AG04449 (cell line): ENCODE data around the gene GJB1.
"Not testable (repeated sequence)": the region's sequence is repeated elsewhere in the genome, so short reads cannot be mapped to it uniquely, and the experiment has no call there.

Experiments used
- CTCF ChIA-PET: fragments of 350-600 bp; formaldehyde crosslinking; extraction: SDS; loops from one replicate; lab custom pipeline; 2021; ENCODE audit warnings: antibody characterized with exemption; lab: Yijun Ruan, JAX
- POLR2A ChIA-PET: fragments of 400-600, 350-600 bp; formaldehyde crosslinking; extraction: SDS; loops from one replicate; lab custom pipeline; 2020; ENCODE audit warnings: antibody characterized with exemption, inconsistent platforms; lab: Yijun Ruan, JAX
- DNase-seq: peaks from one replicate; pipeline ENCODE4 v3.0.0-alpha.2; 2010; ENCODE audit warnings: low read depth, low spot score
- H3K4me3 ChIP-seq: 2 replicates; pipeline ENCODE4 v1.5.1; 2011; ENCODE audit warnings: low read depth, mild to moderate bottlenecking, control low read depth, low read length
- TF ChIP-seq, protein P1 (sequence below): IDR thresholded peaks from one replicate; pipeline ENCODE4 v1.5.1; 2011; ENCODE audit warnings: mild to moderate bottlenecking, moderate library complexity, low read length, control low read depth, inconsistent platforms; ENCODE audit not compliant: insufficient read depth; ENCODE audit errors: missing control alignments

GJB1 gene

DNA sequence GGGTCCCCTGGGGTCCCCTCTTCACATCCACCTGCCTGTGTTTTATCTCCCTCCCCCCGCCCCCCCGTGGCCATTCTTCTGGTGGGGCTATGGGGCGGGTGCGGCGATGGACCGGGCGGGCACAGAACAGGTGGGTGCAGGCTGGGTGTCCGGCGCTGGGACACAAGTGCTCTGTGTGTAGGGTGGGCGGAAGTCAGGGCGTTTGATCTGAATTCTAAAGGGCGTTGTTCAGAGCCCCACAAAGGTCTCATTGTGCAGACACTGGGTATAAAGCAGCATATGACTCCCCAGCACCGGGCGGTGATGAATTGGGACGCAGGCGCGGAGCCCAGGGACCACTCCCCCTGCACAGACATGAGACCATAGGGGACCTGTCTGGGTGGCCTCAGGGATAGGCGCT is at the start of gene GJB1:
Gene GJB1 (plus strand): TSS at position 296 of the 400 bp plus-strand sequence. CDS start 484 bp downstream, outside the sequence.
- ChIA-PET POLR2A (no interaction called here), CTCF (no interaction called here)
- TF ChIP-seq, protein P1, sequence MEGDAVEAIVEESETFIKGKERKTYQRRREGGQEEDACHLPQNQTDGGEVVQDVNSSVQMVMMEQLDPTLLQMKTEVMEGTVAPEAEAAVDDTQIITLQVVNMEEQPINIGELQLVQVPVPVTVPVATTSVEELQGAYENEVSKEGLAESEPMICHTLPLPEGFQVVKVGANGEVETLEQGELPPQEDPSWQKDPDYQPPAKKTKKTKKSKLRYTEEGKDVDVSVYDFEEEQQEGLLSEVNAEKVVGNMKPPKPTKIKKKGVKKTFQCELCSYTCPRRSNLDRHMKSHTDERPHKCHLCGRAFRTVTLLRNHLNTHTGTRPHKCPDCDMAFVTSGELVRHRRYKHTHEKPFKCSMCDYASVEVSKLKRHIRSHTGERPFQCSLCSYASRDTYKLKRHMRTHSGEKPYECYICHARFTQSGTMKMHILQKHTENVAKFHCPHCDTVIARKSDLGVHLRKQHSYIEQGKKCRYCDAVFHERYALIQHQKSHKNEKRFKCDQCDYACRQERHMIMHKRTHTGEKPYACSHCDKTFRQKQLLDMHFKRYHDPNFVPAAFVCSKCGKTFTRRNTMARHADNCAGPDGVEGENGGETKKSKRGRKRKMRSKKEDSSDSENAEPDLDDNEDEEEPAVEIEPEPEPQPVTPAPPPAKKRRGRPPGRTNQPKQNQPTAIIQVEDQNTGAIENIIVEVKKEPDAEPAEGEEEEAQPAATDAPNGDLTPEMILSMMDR, result no peak
- no peak for DNase-seq
- no peak within 1 kb of the TSS for H3K4me3 ChIP-seq

DNA sequence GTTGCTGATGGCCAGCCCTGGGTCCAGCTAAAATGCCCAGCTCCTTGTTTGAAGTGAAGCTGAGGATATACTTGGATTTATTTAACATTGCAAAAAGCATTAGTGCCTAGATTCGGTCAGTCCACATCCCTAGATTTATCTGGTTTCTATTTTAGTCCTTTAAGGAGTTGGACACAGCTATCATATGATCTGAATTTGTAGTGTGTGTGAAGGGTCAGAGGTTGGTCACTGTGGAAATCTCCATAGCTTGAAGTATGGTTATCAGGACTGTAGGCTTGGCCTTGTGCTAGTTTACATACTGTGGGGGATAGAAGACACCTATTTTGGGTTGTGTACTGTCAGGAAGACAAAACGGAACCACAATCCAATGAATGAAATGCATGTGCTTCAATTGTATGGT is 49.6 kb upstream of the GJB1 start:
- DNase-seq, result no peak
- ChIA-PET CTCF (interaction anchor here (2.6 kb wide), 1 partner anchor 203 kb away, joined by 8 read pairs; no protein-coding TSS in a partner anchor), POLR2A (no interaction called here)
- TF ChIP-seq, protein P1, result no peak
- H3K4me3 ChIP-seq, result no peak overlapping the region

DNA sequence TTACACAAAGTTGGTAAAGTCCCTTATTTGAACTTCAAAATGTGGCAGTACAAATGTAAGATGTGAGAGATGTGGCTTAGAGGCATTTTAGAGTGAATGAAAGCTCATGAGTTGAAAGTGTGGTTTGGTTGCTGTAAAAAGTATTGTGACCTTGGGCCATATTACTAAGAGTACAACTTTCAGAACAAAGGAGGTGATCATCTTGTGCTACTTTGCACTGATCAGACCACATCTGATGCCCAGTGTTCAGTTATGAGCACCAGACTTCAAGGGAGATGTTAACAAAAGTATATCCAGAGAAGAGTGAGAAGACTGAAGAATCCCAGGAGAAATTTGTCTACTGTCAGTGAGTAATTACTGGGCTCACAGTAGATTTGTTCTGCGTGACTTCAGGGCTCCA is 48.2 kb upstream of the GJB1 start:
- TF ChIP-seq, protein P1, result no peak
- no peak overlapping the region for H3K4me3 ChIP-seq
- CTCF ChIA-PET, result interaction anchor here (2.6 kb wide), 1 partner anchor 204 kb away, joined by 8 read pairs; no protein-coding TSS in a partner anchor
- DNase-seq, result no peak
- POLR2A ChIA-PET, result no interaction called here

DNA sequence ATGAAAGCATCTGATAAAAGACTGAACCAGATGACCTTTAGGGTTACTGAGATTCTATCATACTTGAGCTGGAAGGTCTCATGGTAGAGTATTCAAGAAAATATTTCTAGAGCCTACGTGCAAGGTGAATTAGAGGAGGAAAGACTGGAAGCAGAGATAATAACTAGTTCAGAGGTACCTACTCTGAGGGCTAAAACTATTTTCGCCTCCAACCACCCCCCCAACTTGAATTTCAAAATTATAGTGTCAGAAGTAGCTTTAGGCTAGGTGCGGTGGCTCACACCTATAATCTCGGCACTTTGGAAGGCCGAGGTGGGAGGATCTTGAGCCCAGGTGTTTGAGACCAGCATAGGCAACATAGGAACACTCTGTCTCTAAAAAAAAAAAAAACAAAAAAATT is 47.5 kb upstream of the GJB1 start:
- TF ChIP-seq, protein P1, result no peak
- no peak for DNase-seq
- no peak overlapping the region for H3K4me3 ChIP-seq
- POLR2A ChIA-PET, result no interaction called here
- CTCF ChIA-PET, result interaction anchor here (2.6 kb wide), 1 partner anchor 205 kb away, joined by 8 read pairs; no protein-coding TSS in a partner anchor

DNA sequence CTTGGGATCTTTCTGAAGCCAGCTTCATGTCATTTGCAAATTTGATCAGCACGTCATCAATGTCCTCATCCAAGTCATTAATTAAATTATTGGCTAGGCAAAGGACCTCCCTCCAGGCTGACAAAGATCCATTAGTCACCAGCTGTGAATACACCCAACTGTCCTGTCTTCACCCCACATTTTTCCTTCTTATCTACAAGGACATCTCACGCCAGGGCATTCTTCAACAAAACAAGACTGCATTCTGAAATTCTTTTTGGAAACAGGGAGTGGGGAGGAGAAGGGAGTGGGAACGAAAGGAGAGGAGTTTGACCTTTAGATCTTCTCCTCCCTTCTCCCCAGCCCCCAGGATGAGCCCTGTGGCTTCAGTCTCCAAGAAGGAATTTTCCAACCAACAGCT is 45.7 kb upstream of the GJB1 start:
- DNase-seq, result no peak
- H3K4me3 ChIP-seq, result no peak overlapping the region
- TF ChIP-seq, protein P1, result no peak
- ChIA-PET POLR2A (interaction anchor here (0.6 kb wide), 1 partner anchor 32 kb away, joined by 3 read pairs; no protein-coding TSS in a partner anchor), CTCF (interaction anchor here (0.7 to 7.7 kb wide), 9 partner anchors 33 to 408 kb away, joined by 3 to 90 read pairs (median 5); partner anchors contain the start of gene MED12)

DNA sequence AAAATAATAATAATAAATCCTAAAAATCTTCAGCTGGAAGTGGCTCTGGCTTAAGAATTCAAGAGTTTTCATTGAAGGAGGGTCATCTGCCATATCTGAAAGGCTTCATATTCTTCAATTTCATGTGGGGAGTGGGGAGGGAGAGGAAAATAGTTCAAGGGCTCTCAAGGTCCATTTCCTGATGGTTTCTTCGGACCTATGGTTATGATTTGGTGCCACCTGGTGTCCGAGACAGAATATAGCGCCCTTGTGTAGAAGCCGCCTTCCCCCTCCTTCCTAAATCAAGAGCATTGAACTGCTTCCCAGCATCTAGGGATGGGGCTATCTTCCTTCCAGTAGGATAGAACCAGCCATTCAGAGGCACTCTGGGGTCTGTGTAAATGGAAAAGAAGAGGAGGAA is 44.1 kb upstream of the GJB1 start:
- TF ChIP-seq, protein P1, result peak; percentile 49
- CTCF ChIA-PET, result interaction anchor here (1.0 to 7.7 kb wide), 14 partner anchors 17 to 410 kb away, joined by 3 to 90 read pairs (median 4); partner anchors contain the start of genes MED12 and NLGN3
- POLR2A ChIA-PET, result no interaction called here
- H3K4me3 ChIP-seq, result no peak overlapping the region
- no peak for DNase-seq

DNA sequence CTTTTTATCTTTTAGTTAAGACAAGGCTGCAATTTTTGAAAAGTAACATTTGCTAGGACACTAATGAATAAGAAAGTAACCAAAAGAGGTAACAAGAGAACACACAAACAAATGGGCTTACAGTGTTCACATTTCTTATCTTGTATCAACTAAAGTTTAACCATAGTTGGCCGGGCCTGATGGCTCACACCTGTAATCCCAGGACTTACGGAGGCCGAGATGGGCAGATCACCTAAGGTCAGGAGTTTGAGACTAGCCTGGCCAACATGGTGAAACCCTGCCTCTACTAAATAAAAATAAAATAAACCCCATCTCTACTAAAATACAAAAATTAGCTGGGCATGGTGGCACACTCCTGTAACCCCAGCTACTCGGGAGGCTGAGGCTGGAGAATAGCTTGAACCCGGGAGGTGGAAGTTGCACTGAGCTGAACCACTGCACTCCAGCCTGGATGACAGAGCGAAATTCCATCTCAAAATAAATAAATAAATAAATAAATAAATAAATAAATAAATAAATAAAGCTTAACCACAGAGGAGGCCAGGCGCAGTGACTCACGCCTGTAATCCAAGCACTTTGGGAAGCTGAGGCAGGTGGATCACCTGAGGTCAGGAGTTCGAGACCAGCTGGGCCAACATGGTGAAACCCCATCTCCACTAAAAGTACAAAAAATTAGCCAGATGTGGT is 42.3 kb upstream of the GJB1 start:
- not testable (repeated sequence) for DNase-seq, H3K4me3 ChIP-seq
- ChIA-PET CTCF (interaction anchor here (0.7 to 7.7 kb wide), 6 partner anchors 10 to 411 kb away, joined by 3 to 90 read pairs (median 11); no protein-coding TSS in a partner anchor), POLR2A (interaction anchor here (1.8 kb wide), 1 partner anchor 185 kb away, joined by 7 read pairs; the partner anchor contains the start of gene TAF1)
